ENCODE results near the gene MTAP. TPM values are rescaled to one million over a fixed set of nuclear protein-coding genes. Genes with fewer than 3 reads are reported as not detected.

Gene MTAP
- total RNA-seq, result 26.7 TPM

GRCh38 chr9:21802418-21803000 is at the start of gene MTAP:
Gene MTAP, plus strand, starts transcription at chr9:21802636. Its CDS starts 113 bp downstream, at chr9:21802749.

Other genes with a start within 250 kb of the MTAP start
- gene CDKN2A, start 191.8 kb downstream of the MTAP start, total RNA-seq, result 0.12 TPM
- not detected for gene CDKN2B-AS1, start 192.2 kb downstream of the MTAP start, total RNA-seq
- gene CDKN2B, start 206.7 kb downstream of the MTAP start, total RNA-seq, result 0.29 TPM